Measurements from ENCODE around the gene CIRBP. TPM values are rescaled to one million over a fixed set of nuclear protein-coding genes. Genes with fewer than 3 reads are reported as not detected.

CIRBP gene
- total and polyA plus RNA-seq, 2 donors, result 229 to 693 TPM

Other genes with a start within 250 kb of the CIRBP start
- 73.1 TPM for gene TMEM259, start 248.2 kb upstream of the CIRBP start, total RNA-seq
- gene TMEM259, start 248.2 kb upstream of the CIRBP start, polyA plus RNA-seq, result 359 TPM
- not detected for gene RNU6-2, start 247.8 kb upstream of the CIRBP start, total RNA-seq
- gene RNU6-2, start 247.8 kb upstream of the CIRBP start, polyA plus RNA-seq, result not detected
- gene CNN2, start 242.7 kb upstream of the CIRBP start, total RNA-seq, result 55.9 TPM
- gene CNN2, start 242.7 kb upstream of the CIRBP start, polyA plus RNA-seq, result 127 TPM
- 23.4 TPM for gene ABCA7, start 229.2 kb upstream of the CIRBP start, total RNA-seq
- 315 TPM for gene ABCA7, start 229.2 kb upstream of the CIRBP start, polyA plus RNA-seq
- gene ARHGAP45, start 202.2 kb upstream of the CIRBP start, total RNA-seq, result 118 TPM
- 295 TPM for gene ARHGAP45, start 202.2 kb upstream of the CIRBP start, polyA plus RNA-seq
- gene POLR2E, start 174.0 kb upstream of the CIRBP start, total RNA-seq, result 79.0 TPM
- gene POLR2E, start 174.0 kb upstream of the CIRBP start, polyA plus RNA-seq, result 84.0 TPM
- gene GPX4, start 165.3 kb upstream of the CIRBP start, total RNA-seq, result 194 TPM
- gene GPX4, start 165.3 kb upstream of the CIRBP start, polyA plus RNA-seq, result 546 TPM
- 15.4 TPM for gene SBNO2, start 95.1 kb upstream of the CIRBP start, total RNA-seq
- gene SBNO2, start 95.1 kb upstream of the CIRBP start, polyA plus RNA-seq, result 62.4 TPM
- 42.5 TPM for gene STK11, start 63.6 kb upstream of the CIRBP start, total RNA-seq
- gene STK11, start 63.6 kb upstream of the CIRBP start, polyA plus RNA-seq, result 60.2 TPM
- gene CBARP, start 31.3 kb upstream of the CIRBP start, total RNA-seq, result 0.09 TPM
- gene CBARP, start 31.3 kb upstream of the CIRBP start, polyA plus RNA-seq, result 0.37 TPM
- 47.6 TPM for gene ATP5F1D, start 27.6 kb upstream of the CIRBP start, total RNA-seq
- gene ATP5F1D, start 27.6 kb upstream of the CIRBP start, polyA plus RNA-seq, result 150 TPM
- 8.7 TPM for gene MIDN, start 20.7 kb upstream of the CIRBP start, total RNA-seq
- 55.1 TPM for gene MIDN, start 20.7 kb upstream of the CIRBP start, polyA plus RNA-seq
- 29.2 TPM for gene FAM174C, start 6.2 kb downstream of the CIRBP start, total RNA-seq
- gene FAM174C, start 6.2 kb downstream of the CIRBP start, polyA plus RNA-seq, result 62.2 TPM
- gene EFNA2, start 16.5 kb downstream of the CIRBP start, total RNA-seq, result 0.09 TPM
- gene EFNA2, start 16.5 kb downstream of the CIRBP start, polyA plus RNA-seq, result 0.21 TPM
- gene NDUFS7, start 114.6 kb downstream of the CIRBP start, total RNA-seq, result 86.7 TPM
- gene NDUFS7, start 114.6 kb downstream of the CIRBP start, polyA plus RNA-seq, result 61.8 TPM
- 27.7 TPM for gene GAMT, start 132.2 kb downstream of the CIRBP start, total RNA-seq
- 19.1 TPM for gene GAMT, start 132.2 kb downstream of the CIRBP start, polyA plus RNA-seq
- 67.8 TPM for gene DAZAP1, start 138.3 kb downstream of the CIRBP start, total RNA-seq
- 112 TPM for gene DAZAP1, start 138.3 kb downstream of the CIRBP start, polyA plus RNA-seq
- gene RPS15, start 169.1 kb downstream of the CIRBP start, total RNA-seq, result 789 TPM
- 3,095 TPM for gene RPS15, start 169.1 kb downstream of the CIRBP start, polyA plus RNA-seq
- gene APC2, start 180.8 kb downstream of the CIRBP start, total RNA-seq, result 0.05 TPM
- 0.11 TPM for gene APC2, start 180.8 kb downstream of the CIRBP start, polyA plus RNA-seq
- gene C19orf25, start 209.9 kb downstream of the CIRBP start, total RNA-seq, result 22.8 TPM
- gene C19orf25, start 209.9 kb downstream of the CIRBP start, polyA plus RNA-seq, result 38.1 TPM
- gene PCSK4, start 221.0 kb downstream of the CIRBP start, total RNA-seq, result 4.9 TPM
- 11.5 TPM for gene PCSK4, start 221.0 kb downstream of the CIRBP start, polyA plus RNA-seq
- 0.66 TPM for gene REEP6, start 221.8 kb downstream of the CIRBP start, total RNA-seq
- 1.9 TPM for gene REEP6, start 221.8 kb downstream of the CIRBP start, polyA plus RNA-seq
- 0.05 TPM for gene ADAMTSL5, start 243.7 kb downstream of the CIRBP start, total RNA-seq
- 0.21 TPM for gene ADAMTSL5, start 243.7 kb downstream of the CIRBP start, polyA plus RNA-seq

Data from thymus (tissue), 2 donors.